Left lung (tissue), 10 donors: ENCODE data around the gene IMPG2. TPM values are rescaled to one million over a fixed set of nuclear protein-coding genes. Genes with fewer than 3 reads are reported as not detected.

ENCODE experiments used
- ATAC-seq: fragments of 200-7000 bp; cut with Tn5 transposase; one replicate; pipeline ENCODE4 v1.9.1; 2020; ENCODE audit warnings: moderate library complexity
- DNase-seq, 4 donors: peaks; one replicate each; pipeline ENCODE4 v3.0.0-alpha.2; 2013 to 2020
- H3K27ac ChIP-seq, 2 donors: fragments of 200-600 bp; sonication (generic) in 1 of 2; one replicate each; pipeline versions ENCODE4 v1.5.0 to v1.8.0; 2020 to 2021
- H3K27me3 ChIP-seq, 2 donors: fragments of 200-600 bp; sonication (generic) in 1 of 2; one replicate each; pipeline versions ENCODE4 v1.5.0 to v1.8.0; 2020 to 2021
- H3K36me3 ChIP-seq, 2 donors: fragments of 200-600 bp; sonication (generic) in 1 of 2; one replicate each; pipeline versions ENCODE4 v1.5.0 to v1.8.0; 2020 to 2021
- H3K4me1 ChIP-seq, 2 donors: fragments of 200-600 bp; one replicate each; pipeline ENCODE4 v1.8.0; 2021
- H3K4me3 ChIP-seq, 2 donors: fragments of 200-600 bp; sonication (generic) in 1 of 2; one replicate each; pipeline versions ENCODE4 v1.5.0 to v1.8.0; 2020 to 2021; ENCODE audit warnings: mild to moderate bottlenecking in 1 of 2
- H3K9me3 ChIP-seq, 2 donors: fragments of 200-600 bp; sonication (generic) in 1 of 2; one replicate each; pipeline versions ENCODE4 v1.5.0 to v1.8.0; 2020 to 2021
- CTCF ChIP-seq, 2 donors: fragments of 200-600 bp; sonication (generic) in 1 of 2; IDR thresholded peaks; one replicate each; pipeline versions ENCODE4 v1.5.0 to v1.8.0; 2021; ENCODE audit warnings: antibody characterized with exemption in 2 of 2
- intact Hi-C, 2 donors: fragments of 100-400 bp; cut with DNase I; formaldehyde crosslinking; loops; one replicate each; pipeline versions ENCODE4 v1.11.2 to v1.14.2; 2022
- polyA plus RNA-seq, 6 donors: library from polyadenylated mRNA; unstranded; fragments of 120-200 nt; gene quantifications; one replicate each; pipeline ENCODE4 v1.2.1, GENCODE V29; 2013; ENCODE audit not compliant: insufficient read length in 6 of 6
- total RNA-seq, 2 donors: library from RNA; stranded (reverse); fragmentation: NEBNext Ultra II Directional; extraction: Animal tissue kit (Norgen Biotek cat#: 25700); gene quantifications; one replicate each; pipeline ENCODE4 v1.2.1, GENCODE V29; 2021
- donor health status: DM: no; HTN: yes; CAD: no.
- donor health status: DM: no; HTN: no; CAD: no.

IMPG2 gene
- total and polyA plus RNA-seq, 8 donors = 0.21 to 1.0 (median 0.61) TPM

- H3K27me3 ChIP-seq = no peaks in the 10 kb centered on the region
- H3K4me3 ChIP-seq = no peak overlapping the region
- H3K4me1 ChIP-seq = no peaks in the 10 kb centered on the region
- no peak overlapping the region for H3K27ac ChIP-seq
- no peaks in the 10 kb centered on the region for H3K36me3 ChIP-seq
- H3K9me3 ChIP-seq = no peaks in the 10 kb centered on the region
- DNase-seq (no peak), ATAC-seq (no peak)
- TF ChIP-seq CTCF (IDR thresholded peaks at IDR 0.05) = no peak
- intact Hi-C loops = no loop called here
Observed at GRCh38 chr3:101230618-101231017, 89.8 kb downstream of the IMPG2 start.

GRCh38 chr3:101229681-101230080, 90.7 kb downstream of the IMPG2 start:
- DNase-seq = no peak
- H3K9me3 ChIP-seq = no peaks in the 10 kb centered on the region
- no peaks in the 10 kb centered on the region for H3K27me3 ChIP-seq
- H3K4me3 ChIP-seq = no peak overlapping the region
- no peak overlapping the region for H3K27ac ChIP-seq
- TF ChIP-seq CTCF (IDR thresholded peaks at IDR 0.05) = no peak
- intact Hi-C loops = no loop called here
- H3K36me3 ChIP-seq = no peaks in the 10 kb centered on the region
- no peaks in the 10 kb centered on the region for H3K4me1 ChIP-seq
- no peak for ATAC-seq

- H3K9me3 ChIP-seq = no peaks in the 10 kb centered on the region
- intact Hi-C loops = no loop called here
- H3K4me1 ChIP-seq = no peaks in the 10 kb centered on the region
- no peak overlapping the region for H3K27ac ChIP-seq
- no peaks in the 10 kb centered on the region for H3K36me3 ChIP-seq
- no peak for ATAC-seq
- no peak for TF ChIP-seq CTCF (IDR thresholded peaks at IDR 0.05)
- no peak overlapping the region for H3K4me3 ChIP-seq
- no peaks in the 10 kb centered on the region for H3K27me3 ChIP-seq
- DNase-seq = no peak
Observed at GRCh38 chr3:101228441-101228840, 91.9 kb downstream of the IMPG2 start.

- H3K4me3 ChIP-seq = no peak overlapping the region
- no peak for TF ChIP-seq CTCF (IDR thresholded peaks at IDR 0.05)
- DNase-seq (no peak), ATAC-seq (no peak)
- H3K27me3 ChIP-seq = no peaks in the 10 kb centered on the region
- H3K4me1 ChIP-seq = no peaks in the 10 kb centered on the region
- peaks cover 0 to 3% of the 10 kb centered on the region in 2 donors for H3K9me3 ChIP-seq
- no peak overlapping the region for H3K27ac ChIP-seq
- H3K36me3 ChIP-seq = no peaks in the 10 kb centered on the region
- intact Hi-C loops = no loop called here
Observed at GRCh38 chr3:101224739-101225138, 95.6 kb downstream of the IMPG2 start.

GRCh38 chr3:101223016-101223415, 97.4 kb downstream of the IMPG2 start:
- ATAC-seq = no peak
- DNase-seq = no peak
- no peak for TF ChIP-seq CTCF (IDR thresholded peaks at IDR 0.05)
- H3K27me3 ChIP-seq = no peaks in the 10 kb centered on the region
- H3K4me3 ChIP-seq = no peak overlapping the region
- no peak overlapping the region for H3K27ac ChIP-seq
- H3K4me1 ChIP-seq = no peaks in the 10 kb centered on the region
- intact Hi-C loops = no loop called here
- H3K9me3 ChIP-seq = peaks cover 0 to 9% of the 10 kb centered on the region in 2 donors
- no peaks in the 10 kb centered on the region for H3K36me3 ChIP-seq
